ENCODE measurements around the gene TARDBP.
"Not testable (repeated sequence)": the region's sequence is repeated elsewhere in the genome, so short reads cannot be mapped to it uniquely, and the experiment has no call there.

Gene TARDBP

DNA sequence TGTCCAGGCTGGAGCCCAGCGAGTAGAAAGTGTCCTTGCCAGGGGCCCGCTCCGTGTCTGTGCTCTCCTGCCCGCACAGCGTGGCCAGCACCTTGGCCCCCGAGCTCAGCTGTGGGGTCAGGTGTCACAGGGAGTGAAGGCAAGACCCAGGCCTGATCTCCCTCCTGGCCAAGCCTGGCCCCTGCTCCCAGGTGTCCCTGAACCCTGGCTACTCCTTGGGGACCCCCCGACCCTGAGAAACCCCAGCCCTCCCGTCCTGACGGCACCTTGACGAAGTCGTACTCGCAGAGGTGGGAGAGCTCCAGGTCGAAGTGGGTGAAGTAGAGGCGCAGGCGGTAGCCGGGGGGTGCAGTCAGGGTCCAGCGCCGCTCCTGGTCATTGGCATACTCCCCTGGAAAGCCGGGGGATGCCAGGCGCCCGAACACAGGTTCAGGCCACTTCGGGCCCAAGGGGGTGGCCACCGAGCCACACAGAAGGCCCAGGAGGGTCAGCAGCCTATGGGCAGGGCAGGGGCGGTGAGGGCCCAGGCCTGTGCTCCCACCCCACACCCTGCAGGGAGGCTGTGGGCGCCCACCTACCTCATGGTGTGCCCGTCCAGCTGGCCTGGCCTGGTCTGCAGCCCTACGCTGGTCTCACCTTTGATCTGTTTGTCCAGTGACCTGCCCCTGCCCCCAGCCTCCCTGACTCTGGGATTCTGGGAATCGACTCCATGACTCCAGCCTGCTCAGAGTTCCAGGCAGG lies 34.3 kb downstream of the TARDBP start, which contains the start of gene MASP2:
Gene MASP2 (minus strand): TSS at position 615 of the 741 bp plus-strand sequence. CDS start 32 bp downstream, at position 583.
- TF ChIP-seq POLR2AphosphoS5 (IDR thresholded peaks at IDR 0.05; ENCODE audit: low read depth, low read length) (no peak), SPI1 (IDR thresholded peaks at IDR 0.05; ENCODE audit: low read depth, low read length) (no peak), PAX5 (IDR thresholded peaks at IDR 0.05; ENCODE audit: insufficient read depth, low read length, severe bottlenecking) (no peak), TAF1 (IDR thresholded peaks at IDR 0.05; ENCODE audit: low read depth, low read length) (no peak), POU2F2 (IDR thresholded peaks at IDR 0.05; ENCODE audit: low read depth, low read length) (no peak), POLR2A (IDR thresholded peaks at IDR 0.05; ENCODE audit: low read depth, low read length) (no peak)
- FAIRE-seq = no peak
- no peak for DNase-seq (ENCODE audit: insufficient read length, low spot score)

DNA sequence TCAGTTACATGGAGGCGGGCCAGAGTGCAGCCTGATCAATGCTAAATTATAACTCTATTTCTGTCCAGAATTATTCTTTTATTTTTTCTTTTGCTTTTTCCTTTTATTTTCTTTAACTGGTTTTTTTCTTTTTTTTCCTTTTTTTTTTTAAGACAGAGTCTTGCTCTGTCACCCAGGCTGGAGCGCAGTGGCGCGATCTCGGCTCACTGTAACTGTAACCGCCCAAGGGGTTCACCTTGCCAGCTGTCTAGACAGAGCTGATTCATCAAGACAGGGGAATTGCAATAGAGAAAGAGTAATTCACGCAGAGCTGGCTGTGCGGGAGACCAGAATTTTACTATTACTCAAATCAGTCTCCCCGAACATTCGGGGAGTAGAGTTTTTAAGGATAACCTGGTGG lies 38.7 kb downstream of the TARDBP start:
- DNase-seq (ENCODE audit: insufficient read length, low spot score); FAIRE-seq: not testable (repeated sequence)

DNA sequence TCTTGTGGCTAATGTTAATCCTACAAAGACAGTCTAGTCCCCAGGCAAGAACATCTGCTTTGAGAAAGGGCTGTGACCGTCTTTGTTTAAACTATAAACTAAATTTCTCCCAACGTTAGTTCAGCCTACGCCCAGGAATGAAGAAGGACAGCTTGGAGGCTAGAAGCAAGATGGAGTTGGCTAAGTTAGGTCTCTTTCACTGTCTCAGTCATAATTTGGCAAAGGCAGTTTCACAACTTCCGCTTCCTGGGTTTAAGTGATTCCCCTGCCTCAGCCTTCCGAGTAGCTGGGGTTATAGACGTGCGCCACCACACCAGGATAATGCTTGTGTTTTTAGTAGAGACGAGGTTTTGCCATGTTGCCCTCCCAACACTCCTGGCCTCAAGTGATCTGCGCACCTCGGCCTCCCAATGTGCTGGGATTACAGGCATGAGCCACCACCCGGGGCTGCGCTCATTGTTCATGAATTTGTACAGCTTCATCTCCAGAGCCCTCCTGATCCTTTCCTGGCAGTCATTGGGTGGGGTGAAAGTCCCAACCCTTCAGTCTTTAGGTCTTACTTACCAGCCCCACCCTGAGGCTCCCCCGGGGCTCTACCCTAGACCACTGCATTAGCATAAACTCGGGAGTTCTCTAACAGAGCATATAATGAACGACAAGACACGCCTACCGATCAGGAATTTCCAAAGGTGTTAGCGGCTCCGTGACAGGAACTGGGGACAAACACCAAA lies 39.5 kb downstream of the TARDBP start:
- TF ChIP-seq POLR2A (IDR thresholded peaks at IDR 0.05; ENCODE audit: low read depth, low read length) (no peak), POLR2AphosphoS5 (IDR thresholded peaks at IDR 0.05; ENCODE audit: low read depth, low read length) (no peak; the same call in 1 of the 2 replicates), TAF1 (IDR thresholded peaks at IDR 0.05; ENCODE audit: low read depth, low read length) (no peak), POU2F2 (IDR thresholded peaks at IDR 0.05; ENCODE audit: low read depth, low read length) (no peak), SPI1 (IDR thresholded peaks at IDR 0.05; ENCODE audit: low read depth, low read length) (no peak)
- DNase-seq (ENCODE audit: insufficient read length, low spot score) (no peak), FAIRE-seq (no peak)

DNA sequence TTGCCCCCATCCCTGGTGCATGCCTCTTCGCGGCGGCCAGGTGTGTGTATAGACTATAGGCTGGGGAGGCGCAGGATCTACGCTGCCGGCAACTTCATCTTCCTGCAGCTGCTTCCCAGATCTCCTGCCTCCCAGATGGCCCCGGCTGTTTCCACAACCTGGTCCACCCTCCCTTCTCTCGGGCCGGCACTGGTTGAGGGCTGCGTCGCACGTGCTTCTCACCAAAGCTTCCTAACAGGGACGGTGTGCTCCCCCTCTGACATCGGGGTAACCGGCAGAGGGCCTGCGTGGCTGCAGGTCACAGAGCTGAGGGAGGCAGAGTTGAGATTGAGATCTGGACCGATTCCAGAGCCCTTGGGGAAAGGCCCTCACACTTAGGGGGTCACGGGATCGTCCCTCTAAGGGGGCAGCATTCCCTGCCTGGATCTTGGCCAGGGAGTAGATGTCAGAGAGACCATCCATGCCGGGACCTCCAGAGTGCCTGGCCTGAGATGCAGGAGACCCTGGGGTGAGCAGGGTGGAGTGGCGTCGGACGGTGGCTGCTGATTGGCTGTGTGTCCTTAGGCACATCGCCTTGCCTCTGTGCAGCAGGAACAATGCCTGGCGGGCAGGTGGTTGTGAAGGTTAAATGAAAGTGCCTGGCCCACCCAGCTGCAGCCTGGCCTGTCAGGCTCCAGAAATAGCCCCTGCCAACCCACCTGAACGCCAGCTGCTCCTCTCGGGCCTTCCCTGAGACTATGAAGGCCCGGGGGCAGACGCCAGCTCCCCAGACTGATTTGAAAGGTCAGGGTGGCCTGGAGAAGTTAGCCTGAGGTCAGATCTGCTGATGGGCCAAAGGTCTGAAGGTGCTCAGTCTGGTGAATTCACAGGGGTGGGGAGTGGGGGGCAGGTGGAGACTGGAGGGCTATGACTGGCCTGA lies 40.6 kb downstream of the TARDBP start:
- TF ChIP-seq SPI1 (IDR thresholded peaks at IDR 0.05; ENCODE audit: low read depth, low read length) (no peak), POLR2AphosphoS5 (IDR thresholded peaks at IDR 0.05; ENCODE audit: low read depth, low read length) (no peak; the same call in 1 of the 2 replicates), POLR2A (IDR thresholded peaks at IDR 0.05; ENCODE audit: low read depth, low read length) (no peak), TAF1 (IDR thresholded peaks at IDR 0.05; ENCODE audit: low read depth, low read length) (no peak), PAX5 (IDR thresholded peaks at IDR 0.05; ENCODE audit: insufficient read depth, low read length, severe bottlenecking) (no peak), POU2F2 (IDR thresholded peaks at IDR 0.05; ENCODE audit: low read depth, low read length) (no peak)
- no peak for DNase-seq (ENCODE audit: insufficient read length, low spot score)
- peak; percentile 13 for FAIRE-seq

DNA sequence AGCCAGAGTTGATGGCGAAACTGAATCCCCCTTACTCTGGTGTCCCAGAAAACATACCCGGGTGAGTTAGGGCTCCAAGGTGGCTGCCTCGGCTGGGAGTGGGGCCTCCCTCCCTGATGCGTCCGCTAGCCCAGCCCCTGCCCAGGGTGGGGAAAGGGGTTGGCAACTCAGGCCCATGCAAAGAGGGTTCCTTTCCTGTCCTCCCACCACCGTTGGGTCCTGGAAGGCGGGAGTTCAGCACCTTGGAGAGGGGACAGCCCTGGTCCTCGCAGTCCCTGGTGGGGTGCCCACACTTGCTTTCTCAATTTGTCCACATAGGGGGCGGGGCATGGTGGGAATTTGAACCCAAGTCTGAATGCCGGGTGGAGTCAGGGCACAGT lies 41.3 kb downstream of the TARDBP start:
- FAIRE-seq (peak; percentile 40), DNase-seq (ENCODE audit: insufficient read length, low spot score) (no peak)
- no peak for TF ChIP-seq PAX5 (IDR thresholded peaks at IDR 0.05; ENCODE audit: insufficient read depth, low read length, severe bottlenecking)
- TF ChIP-seq POLR2A (IDR thresholded peaks at IDR 0.05; ENCODE audit: low read depth, low read length) = no peak
- no peak for TF ChIP-seq POLR2AphosphoS5 (IDR thresholded peaks at IDR 0.05; ENCODE audit: low read depth, low read length)
- TF ChIP-seq TAF1 (IDR thresholded peaks at IDR 0.05; ENCODE audit: low read depth, low read length) = no peak
- no peak for TF ChIP-seq POU2F2 (IDR thresholded peaks at IDR 0.05; ENCODE audit: low read depth, low read length)
- no peak for TF ChIP-seq SPI1 (IDR thresholded peaks at IDR 0.05; ENCODE audit: low read depth, low read length)

DNA sequence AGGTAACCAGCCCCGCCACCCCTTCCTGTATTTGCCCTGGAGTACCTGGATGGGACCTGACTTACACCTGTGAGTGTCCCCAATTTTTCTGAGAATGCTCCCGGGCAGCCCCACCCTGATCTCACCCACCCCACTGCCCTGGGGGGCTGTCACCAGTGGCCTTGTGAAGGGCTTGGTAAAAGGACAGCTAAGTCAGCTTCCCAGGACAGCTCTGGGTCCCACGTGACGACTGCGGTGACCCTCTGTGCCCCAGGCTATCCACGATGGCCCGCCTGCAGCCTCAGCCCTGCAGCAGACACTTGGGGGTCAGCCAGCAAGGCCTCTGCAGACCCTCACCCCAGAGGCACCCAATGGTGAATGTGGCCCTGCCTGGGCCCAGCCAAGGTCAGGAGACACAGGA lies 41.7 kb downstream of the TARDBP start:
- TF ChIP-seq POU2F2 (IDR thresholded peaks at IDR 0.05; ENCODE audit: low read depth, low read length) (no peak), PAX5 (IDR thresholded peaks at IDR 0.05; ENCODE audit: insufficient read depth, low read length, severe bottlenecking) (no peak)
- DNase-seq (ENCODE audit: insufficient read length, low spot score) (no peak), FAIRE-seq (no peak)

DNA sequence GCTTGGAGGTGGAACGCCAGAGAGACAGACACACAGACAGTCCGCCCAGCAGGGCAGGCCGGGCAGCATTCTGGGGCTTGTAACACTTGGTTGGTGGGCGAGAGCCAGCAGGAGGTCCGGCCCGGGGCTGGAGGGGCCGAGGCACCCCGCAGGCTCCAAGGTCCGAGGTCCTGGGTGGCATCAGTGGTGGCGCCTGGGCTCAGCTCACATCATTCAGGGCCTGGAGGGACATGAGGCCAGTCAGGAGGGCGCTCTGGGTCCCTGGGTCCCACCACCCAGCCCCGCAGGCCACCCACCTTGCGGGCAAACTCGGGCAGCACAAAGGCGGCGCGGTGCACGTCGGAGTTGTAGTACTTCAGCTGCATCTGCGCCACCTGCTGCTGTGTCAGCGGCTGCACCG lies 42.2 kb downstream of the TARDBP start:
- TF ChIP-seq SPI1 (IDR thresholded peaks at IDR 0.05; ENCODE audit: low read depth, low read length) (no peak), TAF1 (IDR thresholded peaks at IDR 0.05; ENCODE audit: low read depth, low read length) (no peak), PAX5 (IDR thresholded peaks at IDR 0.05; ENCODE audit: insufficient read depth, low read length, severe bottlenecking) (no peak), POLR2A (IDR thresholded peaks at IDR 0.05; ENCODE audit: low read depth, low read length) (peak; percentile 12; the same call in 1 of the 2 replicates)
- DNase-seq (ENCODE audit: insufficient read length, low spot score) = no peak
- no peak for FAIRE-seq

DNA sequence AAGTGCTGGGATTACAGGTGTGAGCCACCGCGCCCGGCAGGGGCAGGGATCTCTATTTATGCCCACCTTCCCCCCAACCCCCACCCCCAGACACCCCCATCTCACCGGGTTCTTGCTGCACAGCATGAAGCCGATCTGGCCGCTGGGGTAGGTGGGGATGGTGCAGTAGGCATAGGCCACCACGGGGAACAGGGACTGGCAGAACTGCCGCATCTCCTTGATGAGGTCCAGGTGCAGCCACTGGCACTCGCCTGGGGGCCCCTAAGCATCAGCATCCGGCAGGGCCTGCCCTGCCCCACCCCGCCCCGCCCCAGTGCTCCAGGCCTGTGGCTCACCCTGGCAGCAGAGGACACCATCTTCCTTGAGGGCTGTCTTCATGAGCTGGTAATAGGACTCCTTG lies 43.2 kb downstream of the TARDBP start:
- FAIRE-seq = no peak
- DNase-seq (ENCODE audit: insufficient read length, low spot score) = no peak
- TF ChIP-seq POLR2AphosphoS5 (IDR thresholded peaks at IDR 0.05; ENCODE audit: low read depth, low read length) (no peak), POLR2A (IDR thresholded peaks at IDR 0.05; ENCODE audit: low read depth, low read length) (no peak), PAX5 (IDR thresholded peaks at IDR 0.05; ENCODE audit: insufficient read depth, low read length, severe bottlenecking) (no peak)

DNA sequence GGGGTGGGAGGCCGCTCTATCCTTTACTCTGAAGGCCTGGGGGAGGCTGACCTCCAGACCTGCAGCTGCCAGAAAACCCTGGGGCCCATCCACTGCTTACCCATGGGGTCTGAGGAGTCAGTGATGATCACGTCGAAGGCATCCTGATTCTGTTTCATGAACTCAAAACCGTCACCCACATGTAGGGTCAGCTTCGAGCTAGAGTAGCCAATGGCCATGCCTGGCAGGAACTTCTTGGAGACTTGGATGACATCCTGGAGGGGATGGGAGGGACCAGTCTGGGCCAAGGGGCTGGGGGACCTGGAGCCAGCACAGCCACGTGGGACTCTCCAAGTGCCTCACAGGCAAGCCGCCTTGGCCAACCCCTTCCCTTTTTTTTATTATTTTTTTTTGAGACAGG lies 44.0 kb downstream of the TARDBP start:
- FAIRE-seq (no peak), DNase-seq (ENCODE audit: insufficient read length, low spot score) (no peak)
- no peak for TF ChIP-seq POLR2A (IDR thresholded peaks at IDR 0.05; ENCODE audit: low read depth, low read length)
- no peak for TF ChIP-seq TAF1 (IDR thresholded peaks at IDR 0.05; ENCODE audit: low read depth, low read length)
- no peak for TF ChIP-seq POU2F2 (IDR thresholded peaks at IDR 0.05; ENCODE audit: low read depth, low read length)
- TF ChIP-seq PAX5 (IDR thresholded peaks at IDR 0.05; ENCODE audit: insufficient read depth, low read length, severe bottlenecking) = no peak
- TF ChIP-seq SPI1 (IDR thresholded peaks at IDR 0.05; ENCODE audit: low read depth, low read length) = no peak
- no peak for TF ChIP-seq POLR2AphosphoS5 (IDR thresholded peaks at IDR 0.05; ENCODE audit: low read depth, low read length)
